ENCODE data around the gene CDH23.
A peak's percentile ranks its signal among the peaks of the same experiment; 100 is the strongest.

CDH23 gene

DNA sequence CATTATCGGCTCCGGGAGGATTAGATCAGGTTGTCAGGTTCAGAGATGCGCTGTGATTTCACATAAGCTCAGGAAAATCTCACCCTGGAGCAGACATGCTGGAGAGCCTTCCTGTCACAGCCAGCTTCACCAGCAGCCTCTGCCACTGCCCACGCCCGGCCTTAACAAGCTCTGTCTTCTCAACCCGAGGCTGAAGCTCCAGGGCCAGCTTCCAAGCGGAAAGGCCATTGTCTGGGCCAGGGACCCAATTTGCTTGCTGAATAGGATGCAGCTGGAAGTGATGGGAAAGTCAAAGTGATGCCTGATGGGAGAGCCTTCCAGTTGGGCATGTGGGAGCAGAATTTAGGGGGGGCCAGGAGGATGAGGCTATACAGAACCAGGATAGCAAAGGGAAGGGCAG lies 286.6 kb downstream of the CDH23 start:
- TF ChIP-seq, protein P1, sequence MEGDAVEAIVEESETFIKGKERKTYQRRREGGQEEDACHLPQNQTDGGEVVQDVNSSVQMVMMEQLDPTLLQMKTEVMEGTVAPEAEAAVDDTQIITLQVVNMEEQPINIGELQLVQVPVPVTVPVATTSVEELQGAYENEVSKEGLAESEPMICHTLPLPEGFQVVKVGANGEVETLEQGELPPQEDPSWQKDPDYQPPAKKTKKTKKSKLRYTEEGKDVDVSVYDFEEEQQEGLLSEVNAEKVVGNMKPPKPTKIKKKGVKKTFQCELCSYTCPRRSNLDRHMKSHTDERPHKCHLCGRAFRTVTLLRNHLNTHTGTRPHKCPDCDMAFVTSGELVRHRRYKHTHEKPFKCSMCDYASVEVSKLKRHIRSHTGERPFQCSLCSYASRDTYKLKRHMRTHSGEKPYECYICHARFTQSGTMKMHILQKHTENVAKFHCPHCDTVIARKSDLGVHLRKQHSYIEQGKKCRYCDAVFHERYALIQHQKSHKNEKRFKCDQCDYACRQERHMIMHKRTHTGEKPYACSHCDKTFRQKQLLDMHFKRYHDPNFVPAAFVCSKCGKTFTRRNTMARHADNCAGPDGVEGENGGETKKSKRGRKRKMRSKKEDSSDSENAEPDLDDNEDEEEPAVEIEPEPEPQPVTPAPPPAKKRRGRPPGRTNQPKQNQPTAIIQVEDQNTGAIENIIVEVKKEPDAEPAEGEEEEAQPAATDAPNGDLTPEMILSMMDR (IDR thresholded peaks at IDR 0.05; ENCODE audit: control insufficient read depth, extremely low read depth, insufficient read depth): no peak
- no peak for DNase-seq (ENCODE audit: low read depth)
- H3K4me3 ChIP-seq (ENCODE audit: low read depth, low read length): no peak overlapping the region

DNA sequence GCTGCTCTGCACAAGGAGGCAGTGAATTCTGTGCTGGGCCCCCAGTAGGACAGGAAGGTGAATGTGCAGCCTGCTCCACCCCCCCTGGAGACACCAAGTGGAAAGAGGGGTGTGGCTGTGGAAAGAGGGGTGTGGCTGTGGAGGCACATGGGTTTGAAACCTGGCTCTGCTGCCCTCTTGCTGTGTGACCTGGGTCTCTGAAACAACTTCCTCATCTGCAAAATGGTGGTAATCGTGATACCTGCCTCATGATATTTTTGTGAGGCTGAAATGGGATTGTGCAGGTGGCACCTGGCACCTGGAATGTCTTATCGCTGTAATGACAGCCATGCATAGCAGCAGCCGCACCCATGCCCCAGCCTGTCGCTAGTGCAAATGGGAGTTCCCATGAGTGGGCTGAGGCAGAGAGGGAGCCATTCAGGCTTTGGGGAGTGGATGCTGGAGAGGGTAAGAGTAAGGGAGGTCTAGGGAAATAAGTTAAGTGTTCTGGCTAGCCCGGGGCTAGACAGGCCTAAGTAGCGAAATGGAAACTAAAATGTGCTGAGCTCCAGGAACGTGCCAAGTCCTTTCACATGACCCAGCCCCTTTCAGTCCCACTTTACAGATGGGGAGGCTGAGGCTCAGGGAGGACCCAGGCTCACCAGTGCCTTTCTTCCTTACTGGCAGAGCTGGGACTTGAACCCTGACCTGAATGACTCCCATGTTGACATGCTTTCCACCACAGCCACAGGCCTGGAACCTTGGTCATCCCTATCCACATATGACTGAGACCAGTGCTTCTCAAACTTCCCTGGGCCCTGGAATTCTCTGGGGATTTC lies 287.8 kb downstream of the CDH23 start:
- TF ChIP-seq, protein P1 (IDR thresholded peaks at IDR 0.05; ENCODE audit: control insufficient read depth, extremely low read depth, insufficient read depth): 0 out of 2 replicates have a peak, but pooled peaks have one; percentile 19
- DNase-seq (ENCODE audit: low read depth): no peak

GRCh38 chr10:71685554-71686232 lies 289.0 kb downstream of the CDH23 start:
- TF ChIP-seq, protein P1 (IDR thresholded peaks at IDR 0.05; ENCODE audit: control insufficient read depth, extremely low read depth, insufficient read depth): no peak
- H3K4me3 ChIP-seq (ENCODE audit: low read depth, low read length): no peak overlapping the region
- no peak for DNase-seq (ENCODE audit: low read depth)

More for the DNA sequence above, 287.8 kb downstream of the CDH23 start:
- H3K4me3 ChIP-seq (ENCODE audit: low read depth, low read length): no peak overlapping the region

- DNase-seq (ENCODE audit: low read depth): no peak
- TF ChIP-seq, protein P1 (IDR thresholded peaks at IDR 0.05; ENCODE audit: control insufficient read depth, extremely low read depth, insufficient read depth): no peak
- no peak overlapping the region for H3K4me3 ChIP-seq (ENCODE audit: low read depth, low read length)
These were observed 290.4 kb downstream of the CDH23 start for GRCh38 chr10:71687077-71687476.

DNA sequence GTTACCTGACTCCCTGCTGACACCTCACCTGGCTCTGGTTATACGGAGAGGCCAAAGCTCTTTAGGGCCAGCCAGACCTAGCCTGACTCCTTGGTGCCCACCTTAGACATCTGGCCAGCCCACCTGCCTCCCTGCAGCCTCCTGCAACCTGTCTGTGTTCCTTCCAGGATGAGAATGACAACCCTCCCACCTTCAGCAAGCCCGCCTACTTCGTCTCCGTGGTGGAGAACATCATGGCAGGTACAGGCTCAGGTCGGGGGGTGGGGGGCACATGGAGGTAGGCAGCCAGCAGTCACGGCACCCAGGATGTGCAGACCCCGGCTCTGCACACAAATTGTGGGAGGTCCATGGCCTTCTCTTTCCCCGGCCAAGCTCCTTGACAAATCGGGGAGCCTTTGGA lies 290.8 kb downstream of the CDH23 start:
- H3K4me3 ChIP-seq (ENCODE audit: low read depth, low read length): no peak overlapping the region
- no peak for DNase-seq (ENCODE audit: low read depth)
- TF ChIP-seq, protein P1 (IDR thresholded peaks at IDR 0.05; ENCODE audit: control insufficient read depth, extremely low read depth, insufficient read depth): no peak

GRCh38 chr10:71688256-71688655 lies 291.5 kb downstream of the CDH23 start:
- no peak overlapping the region for H3K4me3 ChIP-seq (ENCODE audit: low read depth, low read length)
- no peak for DNase-seq (ENCODE audit: low read depth)
- TF ChIP-seq, protein P1 (IDR thresholded peaks at IDR 0.05; ENCODE audit: control insufficient read depth, extremely low read depth, insufficient read depth): no peak
